PC-3 (cell line): ENCODE data around the gene L3MBTL4. TPM values are rescaled to one million over a fixed set of nuclear protein-coding genes. Genes with fewer than 3 reads are reported as not detected.
A peak's percentile ranks its signal among the peaks of the same experiment; 100 is the strongest.

Experiments used
- ATAC-seq: fragments of 200-7000 bp; cut with Tn5 transposase; 2 replicates; pipeline ENCODE4 v1.9.1; 2020; ENCODE audit warnings: mild to moderate bottlenecking, moderate library complexity
- BruUV-seq: library from RNA; stranded (reverse); fragments of 400-500 nt; replicated peaks from 2 replicates; lab custom pipeline; 2021; lab: Mats Ljungman, UMichigan
- CTCF ChIA-PET: fragments of 300-600 bp; sonication (Branson Sonifier 250); formaldehyde crosslinking; loops from one replicate; lab custom pipeline; 2022; ENCODE audit warnings: antibody characterized with exemption; lab: Charles Lee
- POLR2A ChIA-PET: fragments of 300-600 bp; sonication (Branson Sonifier 250); formaldehyde crosslinking; loops from one replicate; lab custom pipeline; 2022; ENCODE audit warnings: antibody characterized with exemption; ENCODE audit not compliant: unreplicated experiment; lab: Charles Lee
- DNase-seq: peaks from one replicate; pipeline ENCODE4 v3.0.0-alpha.2; 2015
- H2AFZ ChIP-seq: fragments of 300-600 bp; sonication (generic); 2 replicates; pipeline ENCODE4 v1.6.0; 2016; ENCODE audit warnings: antibody characterized with exemption, low read length
- H3F3A ChIP-seq: fragments of 300-600 bp; sonication (generic); one replicate; pipeline ENCODE4 v1.6.0; 2017; ENCODE audit warnings: antibody characterized with exemption, low read length, control low read depth, mild to moderate bottlenecking; ENCODE audit not compliant: unreplicated experiment
- H3K27ac ChIP-seq: fragments of 300-600 bp; sonication (generic); 2 replicates; pipeline ENCODE4 v1.5.1; 2016; ENCODE audit warnings: mild to moderate bottlenecking, low read length
- H3K27me3 ChIP-seq: fragments of 300-600 bp; sonication (generic); 2 replicates; pipeline ENCODE4 v1.6.1; 2016; ENCODE audit warnings: low read length, mixed read lengths
- H3K36me3 ChIP-seq: fragments of 300-600 bp; sonication (generic); 2 replicates; pipeline ENCODE4 v1.6.1; 2016; ENCODE audit warnings: low read depth, mixed run types, low read length, mixed read lengths
- H3K4me1 ChIP-seq: fragments of 300-600 bp; sonication (generic); 2 replicates; pipeline ENCODE4 v1.5.1; 2016; ENCODE audit warnings: low read length; ENCODE audit not compliant: insufficient read depth
- H3K4me2 ChIP-seq: fragments of 300-600 bp; sonication (generic); 2 replicates; pipeline ENCODE4 v1.6.0; 2016; ENCODE audit warnings: low read length
- H3K4me3 ChIP-seq: fragments of 300-600 bp; sonication (generic); 2 replicates; pipeline ENCODE4 v1.5.1; 2016; ENCODE audit warnings: mild to moderate bottlenecking, low read length, mixed read lengths
- H3K79me2 ChIP-seq: fragments of 300-600 bp; sonication (generic); 2 replicates; pipeline ENCODE4 v1.6.1; 2017; ENCODE audit warnings: low read length, mixed read lengths
- H3K9ac ChIP-seq: fragments of 300-600 bp; sonication (generic); 2 replicates; pipeline ENCODE4 v1.6.0; 2016; ENCODE audit warnings: mild to moderate bottlenecking, low read length
- H3K9me2 ChIP-seq: fragments of 300-600 bp; sonication (generic); replicated peaks from 2 replicates; pipeline ENCODE4 v1.6.1; 2016; ENCODE audit warnings: mixed run types, low read length, mixed read lengths
- H3K9me3 ChIP-seq: fragments of 300-600 bp; sonication (generic); 2 replicates; pipeline ENCODE4 v1.6.1; 2016; ENCODE audit warnings: low read length, mixed read lengths
- H4K20me1 ChIP-seq: fragments of 300-600 bp; sonication (generic); 2 replicates; pipeline ENCODE4 v1.6.1; 2016; ENCODE audit warnings: low read length, mixed read lengths
- CTCF ChIP-seq: fragments of 300-600 bp; sonication (generic); conservative IDR thresholded peaks from 2 replicates; pipeline ENCODE4 v1.5.1; 2017; ENCODE audit warnings: antibody characterized with exemption, low read depth, mild to moderate bottlenecking, low read length
- EZH2 ChIP-seq: fragments of 300-600 bp; sonication (generic); IDR thresholded peaks from one replicate; pipeline ENCODE4 v1.6.1; 2017; ENCODE audit warnings: antibody characterized with exemption, mild to moderate bottlenecking, low read length; ENCODE audit not compliant: unreplicated experiment
- EZH2phosphoT487 ChIP-seq: fragments of 300-600 bp; sonication (generic); IDR thresholded peaks from 2 replicates; pipeline ENCODE4 v1.6.1; 2018; ENCODE audit warnings: mild to moderate bottlenecking, antibody characterized with exemption, low read length, borderline replicate concordance
- intact Hi-C: fragments of 100-400 bp; cut with micrococcal nuclease; formaldehyde crosslinking; loops from 2 replicates; pipeline ENCODE4 v1.9.0; 2023
- total RNA-seq: library from RNA; depleted of rRNA; stranded (reverse); fragments of >200 nt; gene quantifications from 2 replicates; pipeline ENCODE4 v1.2.3, GENCODE V29; 2014

L3MBTL4 gene
- total RNA-seq, 1 experiment from 2014 or later = 0.47 TPM

GRCh38 chr18:5975111-5976002, 439.4 kb downstream of the L3MBTL4 start:
- Histone ChIP-seq H3K9me2 (no peaks in the 10 kb centered on the region), H3K27ac (peak overlapping the region; percentile 30), H3K79me2 (no peaks in the 10 kb centered on the region), H3K4me3 (no peak overlapping the region), H3K36me3 (no peaks in the 10 kb centered on the region), H3K9ac (no peak overlapping the region), H3K4me2 (peak overlapping the region; percentile 62), H3K9me3 (no peaks in the 10 kb centered on the region), H2AFZ (peak overlapping the region; percentile 31; the same call in 1 of the 2 replicates), H4K20me1 (no peaks in the 10 kb centered on the region), H3K4me1 (peaks cover 14% of the 10 kb centered on the region), H3K27me3 (no peaks in the 10 kb centered on the region), H3F3A (no peaks in the 10 kb centered on the region)
- DNase-seq = peak; percentile 74
- ChIA-PET POLR2A (interaction anchor here (0.5 to 0.6 kb wide), 4 partner anchors 84 to 833 kb away, joined by 3 to 7 read pairs (median 3); no protein-coding TSS in a partner anchor), CTCF (no interaction called here)
- intact Hi-C loops = loop anchor here (2.0 to 5.0 kb wide), 3 partner anchors 75 to 98 kb away; no protein-coding TSS in a partner anchor
- peak; percentile 83 for ATAC-seq
- BruUV-seq = no TSS peak
- TF ChIP-seq EZH2 (no peak), CTCF (peak; percentile 56)

GRCh38 chr18:5974696-5975095, 440.0 kb downstream of the L3MBTL4 start:
- CTCF ChIA-PET = no interaction called here
- Histone ChIP-seq H3K27me3 (no peaks in the 10 kb centered on the region), H3K4me2 (peak overlapping the region; percentile 62; the same call in 1 of the 2 replicates), H2AFZ (no peak overlapping the region), H3K4me1 (peaks cover 14% of the 10 kb centered on the region), H3K9ac (no peak overlapping the region), H3K4me3 (no peak overlapping the region), H3K9me2 (no peaks in the 10 kb centered on the region), H3F3A (no peaks in the 10 kb centered on the region), H3K79me2 (no peaks in the 10 kb centered on the region), H3K27ac (0 out of 2 replicates have a peak overlapping the region, but pooled peaks have one; percentile 30), H3K9me3 (no peaks in the 10 kb centered on the region), H4K20me1 (no peaks in the 10 kb centered on the region), H3K36me3 (no peaks in the 10 kb centered on the region)
- BruUV-seq = no TSS peak
- POLR2A ChIA-PET = interaction anchor here (0.5 kb wide), 2 partner anchors 517 to 834 kb away, joined by 3 to 7 read pairs; no protein-coding TSS in a partner anchor
- DNase-seq = no peak
- ATAC-seq = no peak
- TF ChIP-seq EZH2 (no peak), EZH2phosphoT487 (no peak)
- intact Hi-C loops = loop anchor here (2.0 to 5.0 kb wide), 3 partner anchors 74 to 97 kb away; no protein-coding TSS in a partner anchor

GRCh38 chr18:5973099-5973498, 441.6 kb downstream of the L3MBTL4 start:
- TF ChIP-seq CTCF = no peak
- TF ChIP-seq EZH2 = no peak
- no peak for TF ChIP-seq EZH2phosphoT487
- no peak overlapping the region for H3K4me3 ChIP-seq
- BruUV-seq = no TSS peak
- no peak overlapping the region for H3K9ac ChIP-seq
- no peaks in the 10 kb centered on the region for H3K36me3 ChIP-seq
- intact Hi-C loops = no loop called here
- H3K9me2 ChIP-seq = no peaks in the 10 kb centered on the region
- DNase-seq (no peak), ATAC-seq (no peak)
- CTCF ChIA-PET = no interaction called here
- no peak overlapping the region for H3K27ac ChIP-seq
- H3F3A ChIP-seq = no peaks in the 10 kb centered on the region
- H3K4me2 ChIP-seq = no peak overlapping the region
- H3K4me1 ChIP-seq = peaks cover 14% of the 10 kb centered on the region
- H3K9me3 ChIP-seq = no peaks in the 10 kb centered on the region
- no peaks in the 10 kb centered on the region for H4K20me1 ChIP-seq
- H3K27me3 ChIP-seq = no peaks in the 10 kb centered on the region
- H3K79me2 ChIP-seq = no peaks in the 10 kb centered on the region
- POLR2A ChIA-PET = no interaction called here
- H2AFZ ChIP-seq = no peak overlapping the region
